GM13976 (cell line): ENCODE measurements around the gene TMSB4X.

Experiments used
- DNase-seq: peaks from one replicate; pipeline ENCODE4 v3.0.0; 2012; ENCODE audit warnings: low spot score
- CTCF ChIP-seq: IDR thresholded peaks from 2 replicates; pipeline ENCODE4 v1.5.1; 2012; ENCODE audit warnings: borderline replicate concordance, mild to moderate bottlenecking; ENCODE audit not compliant: insufficient read depth; ENCODE audit errors: extremely low read depth, missing control alignments, control extremely low read depth
- in situ Hi-C: fragments of 300-500 bp; cut with MboI; formaldehyde crosslinking; loops from one replicate; pipeline ENCODE4 v1.12.0; 2022; ENCODE audit warnings: low sequenced_read_pairs, mixed read lengths, inconsistent platforms; ENCODE audit not compliant: unreplicated experiment

TMSB4X gene

DNA sequence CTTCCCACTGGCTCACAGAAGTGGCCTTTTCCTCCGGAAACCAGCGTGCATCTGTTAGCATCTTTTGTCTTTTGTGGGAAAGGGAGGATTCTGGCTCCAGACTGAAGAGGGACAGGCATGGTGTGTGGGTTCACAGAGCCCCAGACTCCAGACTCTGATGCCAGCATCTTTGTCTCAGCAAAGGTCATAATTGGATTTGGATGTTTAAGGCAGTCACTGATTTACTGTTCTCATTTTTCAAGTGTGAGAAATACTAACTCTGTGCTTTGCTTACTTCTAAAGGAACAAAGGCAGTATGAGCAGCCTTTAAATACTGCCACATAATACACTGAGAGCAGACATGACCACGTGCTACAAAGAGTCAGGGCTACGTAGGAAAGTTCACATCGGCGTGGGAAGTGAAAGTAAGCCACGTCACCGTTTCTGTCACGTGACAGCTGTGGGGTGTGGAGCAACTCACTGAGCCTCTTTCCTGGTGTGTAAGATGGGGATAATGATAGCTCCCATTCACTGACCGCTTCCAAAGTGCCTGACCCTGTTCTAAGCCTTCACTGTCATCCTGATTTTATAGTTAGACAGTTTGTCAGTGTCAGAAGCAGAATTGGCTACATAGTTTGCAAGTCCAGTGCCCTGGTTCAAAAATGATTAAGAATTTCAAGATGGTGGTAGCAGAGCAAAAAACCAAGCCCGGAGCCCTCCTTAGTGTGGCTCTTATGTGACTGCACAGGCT lies 24.8 kb upstream of the TMSB4X start:
- DNase-seq = no peak
- TF ChIP-seq CTCF = no peak
- in situ Hi-C loops = loop anchor here (10.0 kb wide), 1 partner anchor 535 kb away; no protein-coding TSS in a partner anchor

DNA sequence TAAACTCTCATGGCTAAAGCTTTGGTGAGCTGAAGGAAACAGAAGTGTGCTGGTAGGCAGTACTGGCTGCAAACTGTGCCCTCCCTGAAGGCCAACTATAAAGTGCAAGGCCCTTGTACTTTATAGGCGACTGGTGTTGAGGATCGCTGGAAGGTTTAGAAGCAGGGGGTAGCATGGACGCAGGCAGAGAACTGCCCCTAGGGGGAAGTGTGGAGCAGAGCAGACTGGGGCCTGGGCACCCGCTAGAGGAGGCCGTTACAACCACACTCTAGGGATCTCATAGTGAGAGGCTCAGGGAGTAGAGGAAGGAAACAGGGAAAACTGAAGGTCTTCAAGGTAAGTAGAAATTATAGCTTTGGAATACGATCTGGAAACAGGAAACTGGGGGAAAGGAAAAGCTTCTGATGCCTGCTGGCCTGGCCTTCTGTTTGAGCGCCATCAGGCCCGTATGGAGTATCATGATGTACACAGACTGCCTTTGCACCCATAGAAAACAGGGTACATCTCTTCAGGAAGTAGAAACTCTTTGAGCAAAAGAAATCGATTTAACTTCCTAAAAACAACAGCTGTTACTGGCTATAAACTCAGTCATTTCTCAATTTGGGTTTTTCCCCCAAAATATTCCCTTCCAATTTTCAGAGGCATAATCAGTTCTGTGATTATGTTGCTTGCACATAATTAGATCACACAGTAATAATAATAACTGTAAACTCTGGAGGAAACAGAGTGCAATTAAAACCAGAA lies 23.9 kb upstream of the TMSB4X start:
- peak; percentile 77 for TF ChIP-seq CTCF
- in situ Hi-C loops = no loop called here
- DNase-seq = no peak

DNA sequence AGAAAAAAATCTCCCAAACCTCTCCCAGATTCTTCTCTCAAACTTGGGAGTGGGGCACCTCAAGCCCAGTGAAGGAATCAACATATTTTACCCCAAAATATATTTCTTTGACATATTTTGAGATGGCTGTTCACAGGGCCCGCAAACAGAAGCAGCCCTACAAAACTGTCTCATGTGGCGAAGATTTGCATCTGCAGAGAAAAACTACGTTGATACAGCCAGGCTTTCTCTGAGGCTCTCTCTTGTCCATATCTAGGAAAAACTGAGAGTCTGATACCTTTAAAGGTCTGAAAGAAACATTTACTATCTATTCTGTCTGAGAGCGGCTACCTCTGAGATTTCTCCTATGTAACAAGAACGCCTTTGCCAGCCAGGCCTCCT lies 23.3 kb upstream of the TMSB4X start:
- no peak for DNase-seq
- in situ Hi-C loops = no loop called here
- TF ChIP-seq CTCF = no peak

- TF ChIP-seq CTCF = no peak
- no peak for DNase-seq
- in situ Hi-C loops = no loop called here
Measured at GRCh38 chrX:12953420-12953819, 21.5 kb upstream of the TMSB4X start.

- in situ Hi-C loops = no loop called here
- DNase-seq = no peak
- no peak for TF ChIP-seq CTCF
Measured at GRCh38 chrX:12954376-12954775, 20.5 kb upstream of the TMSB4X start.

GRCh38 chrX:12954981-12955380 lies 19.9 kb upstream of the TMSB4X start:
- TF ChIP-seq CTCF = no peak
- no peak for DNase-seq
- in situ Hi-C loops = no loop called here
